HG02798 (cell line): Measurements from ENCODE around the gene CNTNAP2.
A peak's percentile ranks its signal among the peaks of the same experiment; 100 is the strongest.

Source experiments
- ATAC-seq: cut with Tn5 transposase; IDR thresholded peaks from one replicate; pipeline ENCODE4 v1.9.1; 2021; ENCODE audit warnings: mild to moderate bottlenecking; ENCODE audit not compliant: unreplicated experiment, poor library complexity

The CNTNAP2 gene

GRCh38 chr7:148362541-148362940 is 2245.9 kb downstream of the CNTNAP2 start:
- no peak for ATAC-seq

- no peak for ATAC-seq
Observed at GRCh38 chr7:148367731-148368475, 2251.3 kb downstream of the CNTNAP2 start.

GRCh38 chr7:148368562-148368961 is 2252.0 kb downstream of the CNTNAP2 start:
- no peak for ATAC-seq

DNA sequence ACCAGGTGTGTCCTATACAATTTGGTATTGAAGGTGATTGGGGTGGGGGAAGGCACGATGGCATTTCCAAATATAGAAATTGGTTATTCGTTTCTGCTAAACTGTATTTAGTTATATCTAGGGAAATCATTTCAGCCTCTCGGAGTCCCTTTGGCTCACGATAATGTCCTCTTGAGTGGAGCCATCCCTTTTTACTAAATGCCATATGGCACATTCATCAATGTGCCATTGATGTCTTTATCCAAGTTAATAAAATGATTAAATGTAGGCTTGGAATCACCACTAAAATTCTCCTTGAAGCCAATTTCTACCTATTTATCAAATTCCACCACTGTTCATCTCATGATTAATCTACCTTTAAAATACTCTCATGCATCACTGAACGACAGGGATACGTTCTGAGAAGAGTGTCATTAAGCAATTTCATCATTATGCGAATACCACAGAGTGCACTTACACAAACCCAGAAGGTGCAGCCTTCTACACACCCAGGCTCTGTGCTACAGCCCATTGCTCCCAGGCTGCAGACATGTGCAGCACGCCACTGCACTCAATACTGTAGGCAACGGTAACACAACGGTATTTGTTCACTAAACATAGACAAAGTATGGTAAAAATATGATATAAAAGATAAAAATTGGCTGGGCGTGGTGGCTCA is 2254.8 kb downstream of the CNTNAP2 start:
- ATAC-seq: no peak

DNA sequence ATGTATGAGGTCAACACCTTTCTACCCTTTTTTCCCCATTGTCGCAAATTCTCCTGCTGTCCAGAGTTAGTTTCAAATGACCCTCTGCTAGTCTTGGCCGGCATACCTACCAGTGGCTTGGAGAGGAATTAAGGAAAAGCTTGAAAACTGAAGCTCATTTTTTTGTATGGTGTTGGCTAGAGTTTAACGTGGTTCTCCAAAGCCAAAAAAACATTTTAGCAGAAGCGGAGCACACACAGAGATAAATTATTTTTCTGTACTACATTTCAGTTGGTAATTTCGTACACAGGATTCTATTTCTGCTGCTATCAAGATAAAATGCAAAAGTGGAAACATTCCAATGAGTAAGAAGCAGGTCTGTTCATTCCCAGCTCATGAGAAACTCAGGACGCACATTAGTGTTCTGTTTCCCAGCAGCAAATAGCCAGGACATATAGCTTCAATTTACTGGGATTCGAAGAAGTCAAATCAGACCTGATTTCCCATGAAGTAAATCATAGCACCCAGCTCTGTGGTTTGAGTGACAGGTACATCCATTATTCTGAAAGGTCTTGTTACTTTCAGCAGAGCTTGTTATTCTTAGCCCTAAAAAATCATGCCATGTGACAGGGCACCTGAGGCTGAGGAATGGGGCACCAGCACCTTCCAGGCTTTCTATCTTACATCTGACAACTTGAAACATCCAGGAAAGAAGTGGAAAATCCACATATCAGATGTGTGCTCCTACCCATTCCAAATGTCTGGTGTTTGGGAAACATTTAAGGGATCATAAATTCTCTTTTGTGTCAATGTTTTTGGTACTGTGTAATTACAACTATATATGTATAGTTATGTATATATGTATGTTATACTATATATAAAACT is 2258.0 kb downstream of the CNTNAP2 start:
- ATAC-seq: no peak

DNA sequence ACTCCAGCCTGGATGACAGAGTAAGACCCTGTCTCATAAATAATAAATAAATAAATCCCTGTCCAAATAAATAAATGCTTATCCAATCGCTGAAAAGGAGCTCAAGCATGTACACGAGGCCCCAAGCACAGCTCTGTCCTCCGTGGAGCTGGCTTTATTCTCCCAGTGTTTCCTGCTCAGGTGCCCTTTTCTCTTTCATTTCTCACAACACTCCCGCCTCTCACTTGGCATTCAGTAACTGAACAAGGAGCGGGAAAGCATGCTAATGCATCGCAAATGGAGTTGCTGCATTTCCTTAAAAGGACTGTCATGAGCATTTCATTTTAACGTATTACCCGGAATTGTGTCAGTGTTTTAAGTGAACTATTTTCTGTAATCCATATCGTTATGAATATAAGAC is 2263.1 kb downstream of the CNTNAP2 start:
- ATAC-seq: no peak

DNA sequence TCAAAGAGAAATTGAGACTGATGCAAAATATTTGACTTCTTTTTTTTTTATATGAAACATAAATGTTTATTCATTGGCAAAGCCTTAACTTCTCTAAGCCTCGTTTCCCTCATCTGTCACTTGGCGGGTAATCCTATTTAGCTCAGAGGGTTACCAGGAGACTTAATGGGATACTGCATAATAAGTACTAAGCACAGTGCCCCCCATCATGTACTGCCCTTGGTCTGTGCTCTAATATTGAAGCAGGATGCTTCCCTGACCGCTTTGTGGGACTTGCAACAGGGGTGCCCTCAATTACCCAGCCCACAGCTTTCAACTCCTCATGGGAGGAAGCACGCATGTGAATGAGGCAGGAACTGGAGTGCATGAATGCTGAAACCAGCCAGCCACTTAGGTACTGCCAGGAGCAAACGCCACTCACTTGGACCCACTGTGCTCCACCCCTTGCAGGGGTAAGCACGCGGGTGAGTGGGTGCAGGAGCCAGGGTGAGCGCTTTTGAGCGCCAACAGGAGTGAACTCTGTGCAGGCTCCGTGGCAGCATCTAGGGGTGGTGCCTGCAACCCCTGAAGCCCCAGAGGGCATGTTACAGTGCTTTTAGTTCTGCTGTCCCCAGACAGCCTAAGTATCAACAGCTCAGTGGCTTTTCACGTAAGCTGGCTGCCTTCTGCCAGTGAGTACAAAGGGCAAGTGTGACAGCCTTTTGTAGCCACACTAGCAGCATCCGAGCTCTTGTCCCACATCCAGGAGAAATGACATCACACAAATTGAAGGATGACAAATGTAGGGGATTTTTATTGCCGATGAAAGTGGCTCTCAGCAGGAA is 2264.2 kb downstream of the CNTNAP2 start:
- no peak for ATAC-seq

DNA sequence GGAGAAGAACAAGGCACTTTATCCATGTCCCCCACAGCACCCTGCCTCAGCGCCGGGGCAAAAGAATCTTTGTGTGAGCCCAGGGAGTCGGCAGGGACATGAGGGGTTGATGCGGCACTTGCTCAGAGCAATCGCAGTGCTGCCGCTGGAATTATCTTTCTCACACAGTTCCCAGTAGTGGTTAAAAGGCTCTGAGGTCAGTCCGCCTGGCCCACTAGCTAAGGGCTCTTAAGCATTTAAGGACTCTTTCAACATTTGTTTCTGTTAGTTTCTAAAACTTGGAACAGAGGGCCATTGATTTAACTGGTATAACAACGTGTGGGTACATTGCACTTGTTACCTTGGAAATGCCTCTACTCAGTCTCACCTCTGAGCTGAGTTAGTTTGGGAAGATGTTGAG is 2266.0 kb downstream of the CNTNAP2 start:
- ATAC-seq: no peak

DNA sequence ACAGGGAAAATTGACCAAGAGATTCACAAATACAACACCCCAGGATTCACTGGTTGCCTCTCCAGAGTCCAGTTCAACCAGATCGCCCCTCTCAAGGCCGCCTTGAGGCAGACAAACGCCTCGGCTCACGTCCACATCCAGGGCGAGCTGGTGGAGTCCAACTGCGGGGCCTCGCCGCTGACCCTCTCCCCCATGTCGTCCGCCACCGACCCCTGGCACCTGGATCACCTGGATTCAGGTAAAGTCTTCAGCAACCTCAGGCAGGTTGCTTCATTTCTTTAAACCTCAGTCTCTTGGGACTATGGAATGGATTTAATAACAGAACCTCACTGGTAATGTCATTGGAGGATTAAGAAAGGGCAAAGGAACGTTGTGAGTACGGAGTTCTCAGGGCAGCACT is 2267.1 kb downstream of the CNTNAP2 start:
- no peak for ATAC-seq

GRCh38 chr7:148385009-148385682 is 2268.5 kb downstream of the CNTNAP2 start:
- ATAC-seq: no peak

- ATAC-seq: no peak
Observed at GRCh38 chr7:148390381-148390780, 2273.8 kb downstream of the CNTNAP2 start.

DNA sequence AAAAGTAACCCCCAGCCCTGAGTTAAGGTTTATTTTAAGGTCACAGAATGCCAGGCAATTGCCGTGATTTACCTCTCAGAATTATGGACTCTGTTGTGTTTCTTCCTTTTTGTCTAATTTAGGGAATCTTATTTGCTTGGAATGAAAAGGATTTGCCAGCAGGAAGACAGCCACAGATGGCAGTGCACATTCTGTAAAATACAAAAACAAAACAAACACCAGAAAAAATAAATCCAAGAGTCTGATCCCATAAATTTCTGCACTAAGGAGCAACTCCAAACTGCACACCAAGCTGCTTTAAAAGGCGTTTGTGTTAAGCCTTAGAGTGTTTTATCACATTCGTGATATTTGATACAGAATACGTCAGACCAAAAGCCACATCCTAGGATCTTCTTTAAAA is 2275.0 kb downstream of the CNTNAP2 start:
- no peak for ATAC-seq

DNA sequence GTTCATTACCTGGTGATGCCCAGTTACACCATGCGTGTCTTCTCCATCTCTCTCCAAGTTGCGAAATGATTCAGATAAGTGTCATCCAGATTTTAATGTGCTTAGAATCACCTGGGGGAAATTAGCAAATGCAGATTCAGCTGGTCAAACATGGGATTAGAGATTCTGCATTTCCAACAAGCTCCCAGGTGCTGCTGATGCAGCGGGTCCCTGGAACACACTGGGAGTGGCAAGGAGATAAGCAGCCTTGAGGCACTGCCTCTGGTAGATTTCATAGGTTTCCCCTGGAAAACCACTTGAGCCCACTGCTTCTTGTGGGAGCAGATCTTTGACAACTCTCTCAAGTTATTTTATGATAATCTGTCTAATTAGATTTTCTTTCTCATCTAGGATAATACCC is 2278.0 kb downstream of the CNTNAP2 start:
- ATAC-seq: no peak

DNA sequence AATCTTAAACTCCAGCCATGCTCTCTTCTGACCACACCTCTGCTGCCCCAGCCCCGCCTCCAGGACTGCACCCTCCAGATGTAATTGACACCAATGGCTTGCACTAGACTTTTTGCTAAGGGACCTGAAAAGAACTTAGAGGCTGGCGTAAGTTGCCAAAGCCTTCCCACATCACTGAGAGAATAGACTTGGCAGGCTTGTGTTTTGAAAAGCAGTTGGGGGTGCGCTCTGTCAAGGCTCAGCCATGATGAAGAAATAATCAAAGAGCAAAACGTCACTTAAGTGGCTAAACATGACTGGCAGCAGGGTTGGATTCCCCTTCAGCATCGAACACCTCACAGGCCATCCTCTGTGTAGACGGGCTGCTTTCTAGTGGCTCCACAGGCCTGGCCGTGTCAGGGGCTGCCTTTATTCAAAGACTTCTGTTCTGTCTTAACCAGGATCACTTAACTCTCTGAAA is 2278.8 kb downstream of the CNTNAP2 start:
- ATAC-seq: no peak

DNA sequence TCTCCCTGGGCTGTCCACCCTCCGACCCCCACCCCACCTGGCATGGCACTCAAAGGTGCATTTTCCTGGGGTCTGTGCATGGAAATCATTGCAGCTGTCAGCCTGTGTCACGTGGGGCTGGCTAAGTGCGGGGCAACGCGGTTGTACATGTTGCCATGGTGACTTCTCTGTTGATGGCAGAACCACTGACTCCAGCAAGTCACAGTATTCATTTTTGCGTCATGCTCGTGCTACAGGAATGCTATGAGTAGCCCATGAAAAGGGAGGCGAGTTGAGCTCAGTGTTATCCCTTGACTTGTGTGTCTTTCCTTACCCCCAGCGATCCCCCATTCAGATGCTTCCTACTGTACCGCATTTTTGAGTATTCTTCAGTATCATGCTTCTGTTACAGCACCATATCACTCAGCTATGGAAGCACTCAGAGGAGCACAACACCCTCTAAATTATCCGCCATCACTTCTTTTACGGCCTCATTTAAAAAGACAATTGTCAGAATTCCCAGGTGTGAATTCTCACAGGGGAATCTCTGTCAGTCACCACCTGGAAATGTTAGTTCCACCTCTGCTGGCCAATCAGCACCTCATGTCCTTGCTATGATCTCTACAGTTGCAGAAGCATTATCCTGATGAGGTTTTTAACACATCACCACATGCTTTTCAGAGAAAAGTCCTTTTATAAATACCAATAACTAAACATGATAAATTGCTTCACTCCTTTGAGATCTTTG is 2279.6 kb downstream of the CNTNAP2 start:
- no peak for ATAC-seq

DNA sequence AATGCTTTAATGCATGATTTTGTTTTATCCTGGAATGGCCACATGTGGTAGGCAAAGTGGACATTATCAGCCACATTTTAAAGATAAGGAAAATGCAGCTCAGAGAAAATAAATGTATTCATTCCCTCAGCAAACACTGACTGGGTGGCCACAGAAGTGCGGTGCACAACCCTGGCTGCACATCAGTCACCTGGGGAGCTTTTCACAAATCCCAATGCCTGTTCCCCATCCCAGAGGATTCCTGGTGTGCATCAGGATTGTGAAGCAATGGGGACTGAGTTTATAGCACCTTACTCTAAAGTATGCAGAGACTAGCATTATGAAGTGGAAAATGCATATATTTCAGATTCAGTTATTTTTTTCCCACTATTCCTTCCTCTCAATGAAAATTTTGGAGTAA is 2280.5 kb downstream of the CNTNAP2 start:
- ATAC-seq: no peak

GRCh38 chr7:148397551-148397950 is 2280.9 kb downstream of the CNTNAP2 start:
- ATAC-seq: no peak

GRCh38 chr7:148397985-148398384 is 2281.4 kb downstream of the CNTNAP2 start:
- ATAC-seq: no peak

DNA sequence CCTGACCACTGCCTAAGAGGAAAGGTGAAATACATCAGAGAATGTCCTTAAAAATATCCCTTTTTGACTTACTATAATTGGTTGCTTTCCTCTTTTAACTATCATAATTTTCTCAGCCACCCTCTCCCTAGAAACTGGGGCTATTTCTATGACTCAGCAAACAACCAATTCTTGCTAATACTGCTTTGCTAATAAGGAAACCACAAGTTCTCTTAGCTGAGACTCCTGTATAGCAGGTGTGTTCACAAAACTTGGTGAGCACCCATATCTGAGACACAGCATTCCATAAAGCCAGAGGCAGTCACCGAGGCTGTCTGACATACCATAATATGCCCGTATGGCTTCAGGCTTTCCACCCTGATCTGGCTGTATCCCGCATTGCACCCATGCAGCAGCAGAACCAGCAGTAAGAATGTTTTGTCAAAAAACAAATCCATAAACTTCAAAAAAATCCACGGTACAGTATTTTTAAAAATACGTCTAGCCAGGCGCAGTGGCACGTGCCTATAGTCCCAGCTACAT is 2282.3 kb downstream of the CNTNAP2 start:
- peak; percentile 69 for ATAC-seq
